ENCODE measurements around the gene PCID2. TPM values are rescaled to one million over a fixed set of nuclear protein-coding genes. Genes with fewer than 3 reads are reported as not detected.

The PCID2 gene
- total RNA-seq, 1 experiment from 2014 or later: 39.7 TPM

DNA sequence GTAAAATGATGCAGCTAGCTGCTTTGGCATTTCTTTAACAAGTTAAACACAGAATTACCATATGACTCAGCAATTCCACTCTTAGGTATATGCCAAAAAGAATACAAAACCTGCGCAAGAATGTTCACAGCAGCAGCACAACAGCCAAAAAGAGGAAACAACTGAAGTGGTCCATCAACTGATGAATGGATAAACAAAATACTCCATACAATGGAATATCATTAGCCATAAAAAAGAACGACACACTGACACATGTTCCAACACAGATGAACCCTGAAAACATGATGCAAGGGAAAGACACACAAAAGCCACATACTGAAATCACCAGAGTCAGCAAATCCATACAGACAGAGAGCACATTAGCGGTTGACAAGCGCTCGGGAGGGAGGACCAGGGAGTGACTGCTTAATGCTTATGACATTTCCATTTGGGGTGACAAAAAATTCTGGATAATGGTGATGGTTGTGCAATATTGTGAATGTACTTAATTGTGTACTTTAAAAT, 3.0 kb downstream of the PCID2 start:
- no peak for TF ChIP-seq SIN3A (IDR thresholded peaks at IDR 0.05; ENCODE audit: borderline replicate concordance, insufficient read depth, low read depth, low read length)
- TF ChIP-seq TCF7L2 (IDR thresholded peaks at IDR 0.05; ENCODE audit: low read depth, low read length): no peak
- TF ChIP-seq POLR2AphosphoS5 (IDR thresholded peaks at IDR 0.05; ENCODE audit: low read depth, low read length): no peak
- TF ChIP-seq, protein P1, sequence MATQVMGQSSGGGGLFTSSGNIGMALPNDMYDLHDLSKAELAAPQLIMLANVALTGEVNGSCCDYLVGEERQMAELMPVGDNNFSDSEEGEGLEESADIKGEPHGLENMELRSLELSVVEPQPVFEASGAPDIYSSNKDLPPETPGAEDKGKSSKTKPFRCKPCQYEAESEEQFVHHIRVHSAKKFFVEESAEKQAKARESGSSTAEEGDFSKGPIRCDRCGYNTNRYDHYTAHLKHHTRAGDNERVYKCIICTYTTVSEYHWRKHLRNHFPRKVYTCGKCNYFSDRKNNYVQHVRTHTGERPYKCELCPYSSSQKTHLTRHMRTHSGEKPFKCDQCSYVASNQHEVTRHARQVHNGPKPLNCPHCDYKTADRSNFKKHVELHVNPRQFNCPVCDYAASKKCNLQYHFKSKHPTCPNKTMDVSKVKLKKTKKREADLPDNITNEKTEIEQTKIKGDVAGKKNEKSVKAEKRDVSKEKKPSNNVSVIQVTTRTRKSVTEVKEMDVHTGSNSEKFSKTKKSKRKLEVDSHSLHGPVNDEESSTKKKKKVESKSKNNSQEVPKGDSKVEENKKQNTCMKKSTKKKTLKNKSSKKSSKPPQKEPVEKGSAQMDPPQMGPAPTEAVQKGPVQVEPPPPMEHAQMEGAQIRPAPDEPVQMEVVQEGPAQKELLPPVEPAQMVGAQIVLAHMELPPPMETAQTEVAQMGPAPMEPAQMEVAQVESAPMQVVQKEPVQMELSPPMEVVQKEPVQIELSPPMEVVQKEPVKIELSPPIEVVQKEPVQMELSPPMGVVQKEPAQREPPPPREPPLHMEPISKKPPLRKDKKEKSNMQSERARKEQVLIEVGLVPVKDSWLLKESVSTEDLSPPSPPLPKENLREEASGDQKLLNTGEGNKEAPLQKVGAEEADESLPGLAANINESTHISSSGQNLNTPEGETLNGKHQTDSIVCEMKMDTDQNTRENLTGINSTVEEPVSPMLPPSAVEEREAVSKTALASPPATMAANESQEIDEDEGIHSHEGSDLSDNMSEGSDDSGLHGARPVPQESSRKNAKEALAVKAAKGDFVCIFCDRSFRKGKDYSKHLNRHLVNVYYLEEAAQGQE (IDR thresholded peaks at IDR 0.05; ENCODE audit: insufficient read depth in 1 of 2, low read depth in 2 of 2, low read length in 1 of 2): no peak
- TF ChIP-seq, protein P2, sequence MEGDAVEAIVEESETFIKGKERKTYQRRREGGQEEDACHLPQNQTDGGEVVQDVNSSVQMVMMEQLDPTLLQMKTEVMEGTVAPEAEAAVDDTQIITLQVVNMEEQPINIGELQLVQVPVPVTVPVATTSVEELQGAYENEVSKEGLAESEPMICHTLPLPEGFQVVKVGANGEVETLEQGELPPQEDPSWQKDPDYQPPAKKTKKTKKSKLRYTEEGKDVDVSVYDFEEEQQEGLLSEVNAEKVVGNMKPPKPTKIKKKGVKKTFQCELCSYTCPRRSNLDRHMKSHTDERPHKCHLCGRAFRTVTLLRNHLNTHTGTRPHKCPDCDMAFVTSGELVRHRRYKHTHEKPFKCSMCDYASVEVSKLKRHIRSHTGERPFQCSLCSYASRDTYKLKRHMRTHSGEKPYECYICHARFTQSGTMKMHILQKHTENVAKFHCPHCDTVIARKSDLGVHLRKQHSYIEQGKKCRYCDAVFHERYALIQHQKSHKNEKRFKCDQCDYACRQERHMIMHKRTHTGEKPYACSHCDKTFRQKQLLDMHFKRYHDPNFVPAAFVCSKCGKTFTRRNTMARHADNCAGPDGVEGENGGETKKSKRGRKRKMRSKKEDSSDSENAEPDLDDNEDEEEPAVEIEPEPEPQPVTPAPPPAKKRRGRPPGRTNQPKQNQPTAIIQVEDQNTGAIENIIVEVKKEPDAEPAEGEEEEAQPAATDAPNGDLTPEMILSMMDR (IDR thresholded peaks at IDR 0.05): no peak
- ChIA-PET POLR2A (no interaction called here), CTCF (no interaction called here)
- H3K27ac ChIP-seq (ENCODE audit: low read length): no peak overlapping the region
- ATAC-seq: no peak
- intact Hi-C loops (cut with micrococcal nuclease; ENCODE audit: unreplicated experiment) (no loop called here), in situ Hi-C loops (cut with HindIII; ENCODE audit: low pct_unique_long_range_greater_than_20kb, low sequenced_read_pairs) (no loop called here)
- peaks cover 4% of the 10 kb centered on the region for H3K36me3 ChIP-seq (ENCODE audit: control insufficient read depth, insufficient read depth, low read length)
- no peak overlapping the region for H3K4me3 ChIP-seq (ENCODE audit: low read depth in 2 of 2, low read length in 2 of 2)
- peaks cover 15% of the 10 kb centered on the region for H3K4me1 ChIP-seq (ENCODE audit: control insufficient read depth, insufficient read depth, low read length)
- no peaks in the 10 kb centered on the region for H3K27me3 ChIP-seq (ENCODE audit: control insufficient read depth, insufficient read depth, low read length)
- H3K9me3 ChIP-seq (ENCODE audit: control insufficient read depth, insufficient read depth, low read depth, low read length): no peaks in the 10 kb centered on the region
- DNase-seq (ENCODE audit: low read depth, low spot score): no peak
- BruUV-seq (replicated peaks): no TSS peak

DNA sequence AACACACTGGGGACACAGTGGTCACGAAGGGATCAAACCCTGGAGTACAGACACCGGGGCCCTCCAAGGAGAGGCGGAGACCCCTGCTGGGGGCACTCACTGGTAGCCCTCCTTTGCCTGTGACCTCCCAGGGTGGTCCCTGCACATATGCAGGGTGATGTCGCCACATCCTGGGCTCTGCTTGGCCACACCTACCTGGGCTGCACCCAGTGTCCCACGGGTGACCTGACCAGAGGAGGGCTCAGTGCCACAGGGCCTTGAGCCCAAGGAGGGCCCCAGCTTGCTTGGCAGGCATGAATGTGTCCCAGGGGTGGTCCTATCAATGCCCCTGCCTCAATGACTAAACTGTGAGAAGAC, 4.1 kb downstream of the PCID2 start:
- H3K4me1 ChIP-seq (ENCODE audit: control insufficient read depth, insufficient read depth, low read length): peaks cover 15% of the 10 kb centered on the region
- peaks cover 4% of the 10 kb centered on the region for H3K36me3 ChIP-seq (ENCODE audit: control insufficient read depth, insufficient read depth, low read length)
- H3K27ac ChIP-seq (ENCODE audit: low read length): no peak overlapping the region
- DNase-seq (ENCODE audit: low read depth, low spot score): no peak
- no peaks in the 10 kb centered on the region for H3K27me3 ChIP-seq (ENCODE audit: control insufficient read depth, insufficient read depth, low read length)
- no peaks in the 10 kb centered on the region for H3K9me3 ChIP-seq (ENCODE audit: control insufficient read depth, insufficient read depth, low read depth, low read length)
- intact Hi-C loops (cut with micrococcal nuclease; ENCODE audit: unreplicated experiment) (no loop called here), in situ Hi-C loops (cut with HindIII; ENCODE audit: low pct_unique_long_range_greater_than_20kb, low sequenced_read_pairs) (no loop called here)
- no peak for TF ChIP-seq TCF7L2 (IDR thresholded peaks at IDR 0.05; ENCODE audit: low read depth, low read length)
- no peak for TF ChIP-seq SIN3A (IDR thresholded peaks at IDR 0.05; ENCODE audit: borderline replicate concordance, insufficient read depth, low read depth, low read length)
- TF ChIP-seq, protein P1 (IDR thresholded peaks at IDR 0.05; ENCODE audit: insufficient read depth in 1 of 2, low read depth in 2 of 2, low read length in 1 of 2): no peak
- no peak for TF ChIP-seq POLR2AphosphoS5 (IDR thresholded peaks at IDR 0.05; ENCODE audit: low read depth, low read length)
- TF ChIP-seq, protein P2 (IDR thresholded peaks at IDR 0.05): no peak
- no peak overlapping the region for H3K4me3 ChIP-seq (ENCODE audit: low read depth in 2 of 2, low read length in 2 of 2)
- POLR2A ChIA-PET: no interaction called here
- BruUV-seq (replicated peaks): no TSS peak
- CTCF ChIA-PET: no interaction called here
- ATAC-seq: no peak
